Retina (tissue), 1 donor: Measurements from ENCODE around the gene BTG3.
A peak's percentile ranks its signal among the peaks of the same experiment; 100 is the strongest.

ENCODE experiments used
- DNase-seq: peaks from one replicate; pipeline ENCODE4 v3.0.0-alpha.2; 2016

Gene BTG3

GRCh38 chr21:17612565-17613241 lies at the start of gene BTG3:
Gene BTG3 (minus strand): TSS chr21:17612901. CDS start chr21:17609144, 3,757 bp downstream.
- peak; percentile 93 for DNase-seq

- DNase-seq, result no peak
These were observed 48.2 kb upstream of the BTG3 start for GRCh38 chr21:17660862-17661261.

GRCh38 chr21:17660452-17660851 lies 47.8 kb upstream of the BTG3 start:
- no peak for DNase-seq

- DNase-seq, result no peak
These were observed 46.2 kb upstream of the BTG3 start for GRCh38 chr21:17658931-17659330.

- no peak for DNase-seq
These were observed 38.8 kb upstream of the BTG3 start for GRCh38 chr21:17651526-17651925.

- DNase-seq, result no peak
These were observed 37.6 kb upstream of the BTG3 start for GRCh38 chr21:17650292-17650691.

- DNase-seq, result no peak
These were observed 34.1 kb upstream of the BTG3 start for GRCh38 chr21:17646790-17647189.

GRCh38 chr21:17644186-17644585 lies 31.5 kb upstream of the BTG3 start:
- no peak for DNase-seq

- DNase-seq, result no peak
These were observed 28.1 kb upstream of the BTG3 start for GRCh38 chr21:17640821-17641220.

GRCh38 chr21:17636711-17637110 lies 24.0 kb upstream of the BTG3 start:
- DNase-seq, result no peak

- no peak for DNase-seq
These were observed 18.5 kb upstream of the BTG3 start for GRCh38 chr21:17631195-17631594.

- no peak for DNase-seq
These were observed 9.3 kb upstream of the BTG3 start for GRCh38 chr21:17622018-17622417.

GRCh38 chr21:17616831-17617230 lies 4.1 kb upstream of the BTG3 start:
- DNase-seq, result no peak

- DNase-seq, result no peak
These were observed 558 bp upstream of the BTG3 start for GRCh38 chr21:17613242-17613676.

GRCh38 chr21:17612023-17612564 lies 607 bp downstream of the BTG3 start:
- DNase-seq, result no peak

GRCh38 chr21:17611414-17612022 lies 1.2 kb downstream of the BTG3 start:
- DNase-seq, result peak; percentile 89

GRCh38 chr21:17610911-17611310 lies 1.8 kb downstream of the BTG3 start:
- peak; percentile 42 for DNase-seq

GRCh38 chr21:17609681-17610080 lies 3.0 kb downstream of the BTG3 start:
- no peak for DNase-seq

GRCh38 chr21:17607684-17608083 lies 5.0 kb downstream of the BTG3 start:
- DNase-seq, result no peak

GRCh38 chr21:17602874-17603273 lies 9.8 kb downstream of the BTG3 start:
- no peak for DNase-seq

GRCh38 chr21:17598437-17598836 lies 14.3 kb downstream of the BTG3 start:
- no peak for DNase-seq

- no peak for DNase-seq
These were observed 15.0 kb downstream of the BTG3 start for GRCh38 chr21:17597680-17598079.

- DNase-seq, result no peak
These were observed 22.3 kb downstream of the BTG3 start for GRCh38 chr21:17590430-17590829.

GRCh38 chr21:17585875-17586450 lies 26.7 kb downstream of the BTG3 start:
- peak; percentile 14 for DNase-seq
